IPS-18c (cell line): Measurements from ENCODE around the gene PHF14.
A peak's percentile ranks its signal among the peaks of the same experiment; 100 is the strongest.
"Not testable (repeated sequence)": the region's sequence is repeated elsewhere in the genome, so short reads cannot be mapped to it uniquely, and the experiment has no call there.

Experiments used
- H3K4me3 ChIP-seq: 2 replicates; pipeline ENCODE4 v1.7.0; 2013; ENCODE audit warnings: low read depth, mild to moderate bottlenecking, low read length, moderate library complexity; ENCODE audit not compliant: insufficient read depth
- H3K9me3 ChIP-seq: one replicate; pipeline ENCODE4 v1.6.1; 2013; ENCODE audit warnings: mild to moderate bottlenecking, low read length, moderate library complexity; ENCODE audit not compliant: control insufficient read depth, insufficient read depth

PHF14 gene

GRCh38 chr7:10965016-10965415 lies 8.7 kb upstream of the PHF14 start:
- not testable (repeated sequence) for H3K9me3 ChIP-seq, H3K4me3 ChIP-seq

GRCh38 chr7:10972174-10972573 lies 1.5 kb upstream of the PHF14 start:
- no peaks in the 10 kb centered on the region for H3K9me3 ChIP-seq
- H3K4me3 ChIP-seq: no peak overlapping the region

GRCh38 chr7:10973942-10974911 lies 555 bp downstream of the PHF14 start:
- peak overlapping the region; percentile 86 for H3K4me3 ChIP-seq
- no peaks in the 10 kb centered on the region for H3K9me3 ChIP-seq

- no peaks in the 10 kb centered on the region for H3K9me3 ChIP-seq
- H3K4me3 ChIP-seq: no peak overlapping the region
Measured at GRCh38 chr7:10977113-10977512, 3.4 kb downstream of the PHF14 start.

GRCh38 chr7:10981317-10981716 lies 7.6 kb downstream of the PHF14 start:
- Histone ChIP-seq H3K4me3 (no peak overlapping the region), H3K9me3 (no peaks in the 10 kb centered on the region)

GRCh38 chr7:10990748-10991147 lies 17.1 kb downstream of the PHF14 start:
- not testable (repeated sequence) for H3K9me3 ChIP-seq, H3K4me3 ChIP-seq

- H3K4me3 ChIP-seq, H3K9me3 ChIP-seq: not testable (repeated sequence)
Measured at GRCh38 chr7:10995482-10996166, 22.0 kb downstream of the PHF14 start.

GRCh38 chr7:10998996-10999757 lies 25.5 kb downstream of the PHF14 start:
- H3K4me3 ChIP-seq: no peak overlapping the region
- peaks cover 6% of the 10 kb centered on the region for H3K9me3 ChIP-seq

- Histone ChIP-seq H3K9me3 (peaks cover 3% of the 10 kb centered on the region), H3K4me3 (no peak overlapping the region)
Measured at GRCh38 chr7:11005202-11005601, 31.5 kb downstream of the PHF14 start.

- Histone ChIP-seq H3K9me3 (peaks cover 3% of the 10 kb centered on the region), H3K4me3 (no peak overlapping the region)
Measured at GRCh38 chr7:11006291-11006690, 32.6 kb downstream of the PHF14 start.

GRCh38 chr7:11009631-11010030 lies 36.0 kb downstream of the PHF14 start:
- no peaks in the 10 kb centered on the region for H3K9me3 ChIP-seq
- H3K4me3 ChIP-seq: no peak overlapping the region

- no peak overlapping the region for H3K4me3 ChIP-seq
Measured at GRCh38 chr7:11021468-11021867, 47.8 kb downstream of the PHF14 start.

GRCh38 chr7:11026452-11027359 lies 53.0 kb downstream of the PHF14 start:
- H3K9me3 ChIP-seq: peaks cover 2% of the 10 kb centered on the region
- H3K4me3 ChIP-seq: no peak overlapping the region

More at GRCh38 chr7:11021468-11021867, 47.8 kb downstream of the PHF14 start:
- peaks cover 2% of the 10 kb centered on the region for H3K9me3 ChIP-seq

GRCh38 chr7:11035661-11036060 lies 62.0 kb downstream of the PHF14 start:
- H3K4me3 ChIP-seq: no peak overlapping the region
- no peaks in the 10 kb centered on the region for H3K9me3 ChIP-seq

GRCh38 chr7:11039974-11040373 lies 66.3 kb downstream of the PHF14 start:
- H3K9me3 ChIP-seq: no peaks in the 10 kb centered on the region
- no peak overlapping the region for H3K4me3 ChIP-seq

- Histone ChIP-seq H3K4me3 (no peak overlapping the region), H3K9me3 (no peaks in the 10 kb centered on the region)
Measured at GRCh38 chr7:11054033-11054432, 80.4 kb downstream of the PHF14 start.

GRCh38 chr7:11060893-11061292 lies 87.2 kb downstream of the PHF14 start:
- no peak overlapping the region for H3K4me3 ChIP-seq
- H3K9me3 ChIP-seq: no peaks in the 10 kb centered on the region
